SJCRH30 (cell line): Measurements from ENCODE around the gene TBCEL. TPM values are rescaled to one million over a fixed set of nuclear protein-coding genes. Genes with fewer than 3 reads are reported as not detected.
A peak's percentile ranks its signal among the peaks of the same experiment; 100 is the strongest.
"Not testable (repeated sequence)": the region's sequence is repeated elsewhere in the genome, so short reads cannot be mapped to it uniquely, and the experiment has no call there.

ENCODE experiments used
- DNase-seq, 2 experiments: peaks; one replicate each; pipeline ENCODE4 v3.0.0-alpha.2; 2015 to 2020
- H3K27ac ChIP-seq: fragments of 250-450 bp; sonication (Bioruptor Pico); 2 replicates; pipeline ENCODE4 v1.5.1; 2020; ENCODE audit warnings: mild to moderate bottlenecking, moderate library complexity
- H3K27me3 ChIP-seq: fragments of 250-450 bp; sonication (Bioruptor Pico); 2 replicates; pipeline ENCODE4 v1.5.1; 2020; ENCODE audit warnings: mild to moderate bottlenecking, moderate library complexity
- H3K36me3 ChIP-seq: fragments of 250-450 bp; sonication (Bioruptor Pico); 2 replicates; pipeline ENCODE4 v1.5.1; 2020; ENCODE audit warnings: mild to moderate bottlenecking, moderate library complexity
- H3K4me1 ChIP-seq: fragments of 250-450 bp; sonication (Bioruptor Pico); 2 replicates; pipeline ENCODE4 v1.5.1; 2020; ENCODE audit warnings: mild to moderate bottlenecking, moderate library complexity
- H3K4me3 ChIP-seq: fragments of 250-450 bp; sonication (Bioruptor Pico); 2 replicates; pipeline ENCODE4 v1.5.1; 2020; ENCODE audit warnings: mild to moderate bottlenecking, moderate library complexity
- H3K9me3 ChIP-seq: fragments of 250-450 bp; sonication (Bioruptor Pico); replicated peaks from 2 replicates; pipeline ENCODE4 v1.5.1; 2020; ENCODE audit warnings: mild to moderate bottlenecking, moderate library complexity
- total RNA-seq: library from RNA; depleted of rRNA; stranded (reverse); fragments of >200 nt; shearing (Covaris generic); gene quantifications from 2 replicates; pipeline ENCODE4 v1.2.3, GENCODE V29; 2014

TBCEL gene
- total RNA-seq, 1 experiment from 2014 or later = 18.0 TPM

DNA sequence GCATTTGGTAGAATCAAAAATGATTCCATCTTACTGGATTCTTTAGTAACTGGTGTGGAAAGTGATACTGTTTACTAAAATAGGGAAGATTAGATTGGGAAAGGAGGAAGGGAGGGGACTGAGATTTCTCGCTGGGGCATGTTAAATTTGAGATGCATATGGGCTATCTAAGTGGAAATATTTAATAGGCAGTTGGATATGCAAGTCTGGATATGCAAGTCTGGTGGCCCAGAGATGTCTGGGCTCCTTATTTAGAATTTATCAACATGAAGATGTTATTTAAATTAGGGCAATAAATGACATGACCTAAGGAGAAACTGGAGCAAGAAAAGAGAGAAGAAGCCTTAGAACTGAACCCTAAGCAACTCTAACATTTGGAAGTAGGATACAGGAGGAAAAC, 17.0 kb upstream of the TBCEL start:
- H3K27me3 ChIP-seq = no peaks in the 10 kb centered on the region
- H3K9me3 ChIP-seq = no peaks in the 10 kb centered on the region
- no peak overlapping the region for H3K27ac ChIP-seq
- H3K4me3 ChIP-seq = no peak overlapping the region
- H3K36me3 ChIP-seq = no peaks in the 10 kb centered on the region
- DNase-seq = no peak
- H3K4me1 ChIP-seq = no peaks in the 10 kb centered on the region

DNA sequence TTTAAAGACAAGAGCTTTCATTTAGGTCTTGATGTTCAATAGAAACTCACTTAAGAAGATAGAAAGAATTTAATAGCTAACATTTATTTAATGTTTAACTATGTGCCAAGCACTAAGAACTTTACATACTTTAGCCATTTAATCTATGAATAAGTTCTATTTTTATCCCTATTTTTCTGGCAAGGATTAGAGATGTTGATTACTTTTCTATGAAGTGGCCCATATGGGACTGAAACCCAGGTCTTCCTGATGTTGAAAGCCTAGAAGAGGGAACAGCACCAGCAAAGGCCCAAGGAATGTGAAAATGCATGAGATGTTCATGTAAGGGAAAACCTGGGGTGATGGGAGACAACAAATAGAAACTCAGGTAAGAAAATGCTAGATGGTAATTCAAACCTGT, 15.4 kb upstream of the TBCEL start:
- H3K4me1 ChIP-seq = no peaks in the 10 kb centered on the region
- no peaks in the 10 kb centered on the region for H3K36me3 ChIP-seq
- H3K27me3 ChIP-seq = no peaks in the 10 kb centered on the region
- H3K4me3 ChIP-seq = no peak overlapping the region
- H3K27ac ChIP-seq = no peak overlapping the region
- no peak for DNase-seq
- no peaks in the 10 kb centered on the region for H3K9me3 ChIP-seq

DNA sequence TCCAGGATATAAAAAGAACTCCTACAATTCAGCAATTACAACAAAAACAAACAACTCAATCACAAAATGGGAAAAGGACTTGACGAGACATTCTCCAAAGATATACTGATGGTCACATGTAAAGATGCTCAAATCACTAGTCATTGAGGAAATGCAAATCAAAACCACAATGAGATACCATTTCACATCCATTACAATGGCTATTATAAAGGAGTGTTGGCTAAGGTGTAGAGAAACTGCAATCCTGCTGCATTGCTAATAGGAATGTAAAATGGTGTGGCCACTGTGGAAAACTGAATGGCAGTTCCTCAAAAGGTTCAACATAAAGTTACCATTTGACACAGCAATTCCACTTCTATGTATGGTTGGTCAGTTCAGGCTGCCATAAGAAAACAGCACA, 11.8 kb upstream of the TBCEL start:
- no peaks in the 10 kb centered on the region for H3K27me3 ChIP-seq
- no peaks in the 10 kb centered on the region for H3K4me1 ChIP-seq
- no peak overlapping the region for H3K4me3 ChIP-seq
- no peaks in the 10 kb centered on the region for H3K9me3 ChIP-seq
- DNase-seq = no peak
- no peaks in the 10 kb centered on the region for H3K36me3 ChIP-seq
- no peak overlapping the region for H3K27ac ChIP-seq

DNA sequence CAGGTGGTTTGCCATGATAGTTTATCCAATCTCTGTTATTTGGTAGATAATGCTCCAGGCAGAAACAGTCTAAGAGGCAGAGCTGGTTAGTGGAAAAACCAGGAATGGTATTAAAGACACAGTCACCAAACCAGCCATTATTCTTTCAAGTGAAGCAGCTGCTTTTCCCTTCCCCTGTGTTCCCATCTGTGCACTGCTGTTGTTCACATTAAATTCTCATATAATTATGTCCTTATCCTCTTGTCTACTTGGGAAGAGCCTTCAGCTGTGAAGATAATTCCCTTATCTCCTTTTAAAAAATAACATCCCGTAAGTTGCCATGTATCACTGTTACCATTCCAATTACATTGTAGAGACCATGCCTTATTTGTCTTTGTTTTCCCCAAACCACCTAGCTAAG, 5.2 kb upstream of the TBCEL start:
- Histone ChIP-seq H3K4me3 (no peak overlapping the region), H3K9me3 (no peaks in the 10 kb centered on the region)
- peak in 1 of 2 experiments; percentile 22 for DNase-seq

DNA sequence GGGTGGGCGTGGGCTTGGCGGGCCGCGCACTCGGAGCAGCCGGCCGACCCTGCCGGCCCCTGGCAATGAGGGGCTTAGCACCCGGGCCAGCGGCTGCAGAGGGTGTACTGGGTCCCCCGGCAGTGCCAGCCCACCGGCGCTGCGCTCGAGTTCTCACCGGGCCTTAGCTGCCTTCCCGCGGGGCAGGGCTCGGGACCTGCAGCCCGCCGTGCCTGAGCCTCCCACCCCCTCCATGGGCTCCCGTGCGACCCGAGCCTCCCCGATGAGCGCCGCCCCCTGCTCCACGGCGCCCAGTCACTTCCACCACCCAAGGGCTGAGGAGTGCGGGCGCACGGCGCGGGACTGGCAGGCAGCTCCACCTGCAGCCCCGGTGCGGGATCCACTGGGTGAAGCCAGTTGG, 2.2 kb upstream of the TBCEL start:
- not testable (repeated sequence) for H3K36me3 ChIP-seq, H3K4me1 ChIP-seq, H3K9me3 ChIP-seq, DNase-seq, H3K4me3 ChIP-seq, H3K27ac ChIP-seq, H3K27me3 ChIP-seq

More for the DNA sequence above, 5.2 kb upstream of the TBCEL start:
- H3K27me3 ChIP-seq = no peaks in the 10 kb centered on the region
- no peaks in the 10 kb centered on the region for H3K36me3 ChIP-seq
- peaks cover 5% of the 10 kb centered on the region for H3K4me1 ChIP-seq
- no peak overlapping the region for H3K27ac ChIP-seq

DNA sequence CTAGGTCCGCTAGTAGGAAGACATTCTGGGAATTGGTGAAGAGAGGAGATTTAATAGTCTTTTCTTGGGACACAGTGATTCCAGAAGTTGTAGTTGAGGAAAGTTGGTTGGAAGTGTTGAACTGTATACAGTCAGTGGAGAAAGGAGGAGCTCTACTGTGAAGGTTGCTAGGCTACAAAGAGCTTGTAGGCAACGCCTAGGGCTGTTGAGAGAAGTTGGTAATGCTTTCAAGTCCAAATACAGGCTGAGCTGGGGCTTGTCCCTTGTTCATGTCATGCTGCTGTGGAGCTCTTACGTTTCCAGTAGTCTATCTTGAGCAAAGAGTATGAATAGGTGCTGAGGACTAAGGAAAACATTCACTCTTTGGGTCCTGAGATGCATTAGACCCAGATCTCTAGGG, 1.1 kb downstream of the TBCEL start:
- Histone ChIP-seq H3K27ac (peak overlapping the region; percentile 79), H3K27me3 (no peaks in the 10 kb centered on the region), H3K9me3 (no peaks in the 10 kb centered on the region), H3K4me1 (no peaks in the 10 kb centered on the region), H3K4me3 (peak overlapping the region; percentile 81), H3K36me3 (no peaks in the 10 kb centered on the region)
- peak in 1 of 2 experiments; percentile 11 for DNase-seq

DNA sequence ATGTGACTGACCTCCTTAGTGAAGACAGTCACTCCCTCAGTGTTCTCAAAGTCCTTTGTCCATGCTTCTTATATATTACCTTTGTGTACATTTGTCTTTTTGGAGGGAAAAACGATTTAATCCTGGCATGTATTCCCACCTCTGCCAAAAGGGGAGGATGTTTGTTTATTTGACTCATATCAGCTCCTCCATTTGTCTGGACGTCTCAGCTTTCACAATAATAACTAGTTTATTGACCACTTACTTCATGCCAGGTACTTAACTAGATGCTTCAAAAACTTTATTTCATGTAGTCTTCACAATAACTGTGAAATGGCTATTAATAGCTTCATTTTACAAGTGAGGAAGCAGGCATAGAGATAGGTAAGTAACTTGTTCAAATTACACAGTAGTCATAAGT, 5.3 kb downstream of the TBCEL start:
- Histone ChIP-seq H3K4me1 (no peaks in the 10 kb centered on the region), H3K27ac (no peak overlapping the region), H3K27me3 (no peaks in the 10 kb centered on the region), H3K4me3 (no peak overlapping the region), H3K9me3 (no peaks in the 10 kb centered on the region), H3K36me3 (no peaks in the 10 kb centered on the region)
- no peak for DNase-seq

DNA sequence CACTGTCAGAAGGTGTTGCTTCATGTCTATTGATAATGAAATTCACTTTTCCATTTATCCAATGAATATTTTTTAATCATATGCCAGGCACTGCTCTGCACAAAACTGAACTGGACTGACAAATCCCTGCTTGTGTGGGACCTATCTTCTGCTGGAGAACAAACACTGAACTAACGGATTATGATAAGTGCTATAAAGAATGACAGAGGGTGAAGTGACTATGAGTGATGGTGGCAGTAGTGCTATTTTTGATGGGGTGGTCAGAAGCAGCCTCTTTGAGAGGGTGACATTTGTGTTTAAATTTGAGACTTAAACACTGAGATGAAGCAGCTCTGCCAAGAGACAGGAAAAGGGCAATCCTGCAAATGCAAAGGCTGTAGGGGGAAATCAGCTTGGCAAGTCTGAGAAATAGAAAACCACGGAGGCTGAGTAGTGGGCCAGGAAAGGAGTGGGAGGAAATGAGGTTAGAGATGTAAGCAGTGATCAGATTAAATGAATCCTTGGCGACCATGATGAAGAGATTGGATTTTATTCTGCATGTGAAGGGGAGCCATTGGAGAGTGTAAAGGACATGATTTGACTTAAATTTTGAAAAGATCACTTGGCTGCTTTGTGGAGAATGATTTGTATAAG, 6.0 kb downstream of the TBCEL start:
- no peaks in the 10 kb centered on the region for H3K9me3 ChIP-seq
- H3K27ac ChIP-seq = no peak overlapping the region
- H3K36me3 ChIP-seq = no peaks in the 10 kb centered on the region
- no peak for DNase-seq
- H3K4me1 ChIP-seq = no peaks in the 10 kb centered on the region
- no peak overlapping the region for H3K4me3 ChIP-seq
- H3K27me3 ChIP-seq = no peaks in the 10 kb centered on the region

DNA sequence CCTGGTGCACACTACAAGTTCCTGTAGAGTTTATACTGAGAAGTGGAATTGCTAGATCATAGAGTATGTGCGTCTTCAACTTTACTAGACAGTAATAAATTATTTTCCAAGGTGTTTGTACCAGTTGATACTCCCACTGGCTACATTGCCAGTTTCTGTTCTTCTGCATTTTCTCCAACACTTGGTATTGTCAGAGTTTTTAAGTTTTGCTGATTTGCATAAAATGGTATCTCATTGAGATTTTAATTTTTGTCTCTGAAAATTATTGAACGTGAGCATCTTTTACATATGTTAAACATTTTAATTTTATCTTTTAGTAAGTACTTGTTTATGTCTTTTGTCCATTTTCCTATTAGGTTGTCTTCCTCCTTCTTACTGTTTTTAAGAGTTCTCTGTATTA, 7.3 kb downstream of the TBCEL start:
- H3K9me3 ChIP-seq = no peaks in the 10 kb centered on the region
- H3K36me3 ChIP-seq = no peaks in the 10 kb centered on the region
- no peaks in the 10 kb centered on the region for H3K27me3 ChIP-seq
- no peak for DNase-seq
- H3K27ac ChIP-seq = no peak overlapping the region
- H3K4me3 ChIP-seq = no peak overlapping the region
- H3K4me1 ChIP-seq = no peaks in the 10 kb centered on the region

DNA sequence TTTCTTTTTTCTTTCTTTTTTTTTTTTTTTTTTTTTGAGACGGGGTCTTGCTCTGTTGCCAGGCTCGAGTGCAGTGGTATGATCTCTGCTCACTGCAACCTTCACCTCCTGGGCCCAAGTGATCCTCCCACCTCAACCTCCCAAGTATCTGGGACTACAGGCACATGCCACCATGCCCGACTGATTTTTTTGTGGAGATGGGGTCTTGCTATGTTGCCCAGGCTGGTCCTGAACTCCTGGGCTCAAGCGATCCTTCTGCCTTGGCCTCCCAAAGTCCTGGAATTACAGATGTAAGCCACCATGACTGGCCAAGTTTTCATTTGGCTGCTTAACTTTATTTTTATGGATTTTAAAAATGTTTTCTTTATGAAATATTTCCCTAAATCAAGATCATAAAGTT, 7.7 kb downstream of the TBCEL start:
- not testable (repeated sequence) for H3K9me3 ChIP-seq, H3K4me3 ChIP-seq, DNase-seq, H3K36me3 ChIP-seq, H3K27me3 ChIP-seq, H3K4me1 ChIP-seq, H3K27ac ChIP-seq

DNA sequence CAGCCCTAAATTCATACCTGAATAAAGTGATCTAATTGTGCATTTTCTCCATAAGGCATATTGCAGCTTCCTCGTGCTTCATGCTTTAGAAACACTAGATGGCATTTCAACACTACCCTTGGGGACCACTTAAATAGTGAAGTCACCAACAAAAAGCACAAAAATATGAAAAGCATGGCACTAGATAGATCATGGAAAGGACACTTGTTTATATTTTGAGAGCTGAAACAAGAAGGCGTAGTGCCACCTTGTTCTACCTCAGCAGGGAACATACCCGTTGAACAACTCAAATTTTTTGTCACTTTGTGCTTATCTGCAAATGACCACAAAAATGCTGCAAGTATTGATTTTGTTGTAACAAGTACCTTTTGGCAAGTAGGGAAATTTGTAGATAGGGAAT, 8.6 kb downstream of the TBCEL start:
- no peak overlapping the region for H3K4me3 ChIP-seq
- DNase-seq = no peak
- H3K27ac ChIP-seq = no peak overlapping the region
- H3K27me3 ChIP-seq = no peaks in the 10 kb centered on the region
- no peaks in the 10 kb centered on the region for H3K4me1 ChIP-seq
- H3K36me3 ChIP-seq = no peaks in the 10 kb centered on the region
- H3K9me3 ChIP-seq = no peaks in the 10 kb centered on the region

DNA sequence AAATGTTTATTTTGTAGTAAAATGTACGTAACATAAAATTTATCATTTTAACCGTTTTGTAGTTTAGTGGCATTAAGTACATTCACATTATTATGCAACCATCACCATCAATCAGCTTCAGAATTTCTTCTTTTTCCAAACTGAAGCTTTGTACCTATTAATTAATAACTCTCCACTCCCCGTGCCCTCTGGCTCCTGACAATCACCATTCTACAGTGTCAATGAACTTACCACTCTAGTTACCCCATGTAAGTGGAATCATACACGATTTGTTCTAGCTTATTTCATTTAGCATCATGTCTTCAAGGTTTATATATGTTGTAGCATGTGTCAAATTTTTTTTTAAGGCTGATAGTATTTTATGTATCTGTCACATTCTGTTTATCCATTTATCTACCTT, 9.7 kb downstream of the TBCEL start:
- no peak overlapping the region for H3K4me3 ChIP-seq
- no peaks in the 10 kb centered on the region for H3K27me3 ChIP-seq
- no peaks in the 10 kb centered on the region for H3K36me3 ChIP-seq
- no peak overlapping the region for H3K27ac ChIP-seq
- no peaks in the 10 kb centered on the region for H3K9me3 ChIP-seq
- H3K4me1 ChIP-seq = no peaks in the 10 kb centered on the region
- DNase-seq = no peak

DNA sequence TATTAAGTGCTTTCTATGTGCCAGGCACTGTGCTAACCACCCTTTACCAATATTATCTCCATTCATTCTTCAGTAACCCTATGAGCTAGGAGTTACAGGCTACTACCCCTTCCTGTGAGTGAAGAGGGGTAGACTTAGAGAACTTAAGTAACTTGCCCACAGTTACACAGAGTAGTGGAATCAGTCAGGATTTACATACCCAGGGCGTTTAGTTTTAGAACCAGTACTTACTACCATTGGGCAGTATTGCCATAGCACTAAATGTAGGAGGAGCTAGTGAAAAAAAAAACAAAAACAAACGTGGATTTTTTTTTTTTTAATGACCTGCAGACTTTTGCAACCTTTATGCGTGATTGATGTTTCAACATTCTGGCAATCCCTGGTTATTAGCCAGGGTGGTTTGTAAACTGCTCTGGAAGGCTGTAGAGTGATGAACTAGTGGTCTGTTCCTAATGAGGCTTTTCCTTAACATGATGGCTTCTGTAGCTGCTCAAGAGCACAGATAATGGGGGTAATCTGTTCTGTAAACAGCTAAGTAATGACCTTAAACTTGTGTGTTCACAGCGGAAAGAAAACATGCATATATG, 11.4 kb downstream of the TBCEL start:
- Histone ChIP-seq H3K27ac (no peak overlapping the region), H3K4me1 (no peaks in the 10 kb centered on the region), H3K4me3 (no peak overlapping the region), H3K9me3 (no peaks in the 10 kb centered on the region), H3K36me3 (no peaks in the 10 kb centered on the region), H3K27me3 (no peaks in the 10 kb centered on the region)
- no peak for DNase-seq

DNA sequence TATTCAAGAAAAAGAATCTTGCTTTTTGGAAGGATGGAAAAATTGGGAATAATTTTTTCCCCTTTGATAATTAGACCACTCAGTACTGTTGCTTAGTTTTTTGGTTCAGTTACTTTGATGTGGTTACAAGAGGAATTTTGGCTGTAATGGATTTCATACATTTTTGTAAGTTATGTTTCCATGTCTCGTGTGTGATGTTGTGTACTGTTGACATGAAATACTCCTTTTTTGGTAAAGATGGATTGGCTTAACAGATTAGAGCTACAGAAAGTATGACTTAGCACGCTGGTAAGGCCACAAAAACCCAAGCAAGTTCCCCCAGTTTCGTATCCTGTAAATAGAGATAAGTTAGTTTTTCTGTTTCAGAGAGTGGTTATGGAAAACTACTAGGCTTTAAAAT, 11.9 kb downstream of the TBCEL start:
- H3K4me1 ChIP-seq = no peaks in the 10 kb centered on the region
- no peak overlapping the region for H3K27ac ChIP-seq
- no peaks in the 10 kb centered on the region for H3K36me3 ChIP-seq
- H3K27me3 ChIP-seq = no peaks in the 10 kb centered on the region
- H3K4me3 ChIP-seq = no peak overlapping the region
- DNase-seq = no peak
- no peaks in the 10 kb centered on the region for H3K9me3 ChIP-seq

DNA sequence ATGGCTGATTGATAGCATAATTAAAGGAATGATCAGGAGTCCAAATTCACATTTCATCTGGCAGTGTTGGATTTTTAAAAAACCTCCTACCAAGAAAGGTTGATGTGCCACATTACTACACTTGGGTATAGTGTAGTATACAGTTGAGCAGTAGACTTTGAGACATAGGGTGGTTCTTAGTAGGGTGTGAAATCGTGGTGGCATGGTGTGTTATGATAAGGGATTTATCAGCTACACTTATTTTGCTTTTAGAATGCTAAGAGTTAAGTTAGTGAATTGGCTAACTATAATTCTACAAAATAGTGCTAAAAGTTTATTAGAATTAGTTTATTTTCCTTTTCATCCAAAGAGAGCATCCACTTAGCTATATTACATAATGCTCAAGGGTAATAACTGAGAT, 13.1 kb downstream of the TBCEL start:
- Histone ChIP-seq H3K4me1 (no peaks in the 10 kb centered on the region), H3K4me3 (no peak overlapping the region), H3K9me3 (no peaks in the 10 kb centered on the region), H3K27ac (no peak overlapping the region), H3K36me3 (no peaks in the 10 kb centered on the region), H3K27me3 (no peaks in the 10 kb centered on the region)
- no peak for DNase-seq

DNA sequence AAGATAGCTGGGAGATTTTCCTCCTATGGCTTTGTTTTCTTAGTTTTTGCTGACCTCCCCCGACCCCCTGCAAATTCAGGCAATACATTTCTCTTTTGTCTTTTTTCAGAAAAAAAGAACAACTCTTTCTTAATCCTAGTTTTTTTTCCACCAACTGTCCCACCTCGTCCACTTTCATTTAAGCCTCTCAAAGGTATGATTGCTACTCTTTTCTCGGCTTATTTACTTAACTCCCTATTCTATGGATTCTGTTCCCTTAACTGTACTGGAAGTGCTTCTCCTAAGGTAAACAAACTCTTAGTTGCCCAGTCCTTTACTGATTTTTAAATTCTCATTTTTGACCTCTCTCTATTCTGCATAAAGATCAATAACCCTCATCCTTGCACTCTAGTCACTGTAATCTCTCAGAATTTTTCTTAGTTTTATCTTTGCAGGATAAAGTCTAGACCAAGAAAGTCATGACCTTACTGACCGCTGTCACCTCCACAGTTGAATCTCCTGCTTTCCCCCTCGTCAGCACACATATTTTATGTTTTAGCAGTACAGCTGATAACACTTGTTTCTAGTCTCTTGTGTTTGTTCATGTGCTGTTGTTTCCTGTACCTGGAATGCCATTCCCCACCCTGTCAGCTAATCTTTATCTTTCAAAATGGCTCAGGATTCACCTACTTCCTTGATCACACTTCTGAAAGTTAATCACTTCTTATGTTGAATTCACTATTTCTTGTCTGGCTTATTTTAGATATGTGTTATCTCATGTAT, 14.9 kb downstream of the TBCEL start:
- H3K27ac ChIP-seq = no peak overlapping the region
- H3K9me3 ChIP-seq = no peaks in the 10 kb centered on the region
- no peak for DNase-seq
- H3K4me1 ChIP-seq = no peaks in the 10 kb centered on the region
- no peaks in the 10 kb centered on the region for H3K36me3 ChIP-seq
- no peak overlapping the region for H3K4me3 ChIP-seq
- no peaks in the 10 kb centered on the region for H3K27me3 ChIP-seq
